GM19193 (cell line): ENCODE measurements around the gene ADD2.

Experiments
- POLR2A ChIP-seq: IDR thresholded peaks from 4 replicates; pipeline ENCODE4 v1.6.1; 2011; ENCODE audit not compliant: insufficient read depth, insufficient read length; ENCODE audit errors: extremely low read depth

Gene ADD2

DNA sequence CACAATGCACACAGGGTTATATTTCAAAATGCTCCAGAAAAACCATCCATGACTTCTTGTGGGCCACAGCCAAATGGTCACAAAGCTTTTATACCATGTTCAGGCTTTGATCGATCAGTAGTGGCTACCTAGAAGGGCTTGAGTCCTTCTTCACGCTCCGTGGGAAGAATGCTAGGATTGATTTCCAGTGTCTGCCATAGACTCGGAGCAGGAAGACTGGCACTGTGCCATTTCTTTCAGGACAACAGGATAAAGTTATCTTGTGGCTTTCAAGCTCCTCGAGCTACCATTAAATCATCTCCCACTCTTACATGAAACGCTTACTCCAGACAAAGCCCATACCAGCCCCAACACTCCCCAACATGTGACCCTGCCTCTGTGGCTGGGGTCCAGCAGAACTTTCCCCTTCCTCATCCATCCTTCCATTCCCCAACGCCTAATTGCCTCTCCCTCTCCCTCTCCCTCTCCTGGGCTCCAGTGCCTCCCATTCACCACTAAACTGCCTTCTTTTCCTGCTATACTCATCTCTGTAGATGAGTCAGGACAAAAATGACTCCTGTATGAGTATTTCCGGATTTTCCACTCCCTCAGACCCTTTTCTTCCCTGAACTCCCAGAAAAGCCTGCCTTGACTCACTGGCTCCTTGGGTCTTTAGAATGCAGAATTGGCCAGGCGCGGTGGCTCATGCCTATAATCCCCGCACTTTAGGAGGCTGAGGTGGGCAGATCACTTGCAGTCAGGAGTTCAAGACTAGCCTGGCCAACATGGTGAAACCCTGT is 40.9 kb downstream of the ADD2 start:
- TF ChIP-seq POLR2A = no peak

DNA sequence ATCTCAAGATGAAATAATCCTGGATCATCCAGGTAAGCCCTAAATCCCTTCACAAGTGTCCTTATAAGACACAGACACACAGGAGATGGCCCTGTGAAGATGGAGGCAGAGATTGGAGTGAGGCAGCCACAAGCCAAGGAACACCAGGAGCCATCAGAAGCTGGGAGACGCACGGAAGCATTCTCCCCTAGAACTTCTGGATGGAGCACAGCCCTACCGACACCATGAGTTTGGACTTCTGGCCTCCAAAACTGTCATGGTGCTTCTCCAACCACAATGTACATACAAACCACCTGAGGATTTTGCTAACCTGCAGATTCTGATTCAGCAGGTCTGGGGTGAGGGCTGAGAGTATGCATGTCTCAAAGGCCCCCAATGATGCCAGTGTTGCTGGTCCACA is 42.5 kb downstream of the ADD2 start:
- TF ChIP-seq POLR2A = no peak

DNA sequence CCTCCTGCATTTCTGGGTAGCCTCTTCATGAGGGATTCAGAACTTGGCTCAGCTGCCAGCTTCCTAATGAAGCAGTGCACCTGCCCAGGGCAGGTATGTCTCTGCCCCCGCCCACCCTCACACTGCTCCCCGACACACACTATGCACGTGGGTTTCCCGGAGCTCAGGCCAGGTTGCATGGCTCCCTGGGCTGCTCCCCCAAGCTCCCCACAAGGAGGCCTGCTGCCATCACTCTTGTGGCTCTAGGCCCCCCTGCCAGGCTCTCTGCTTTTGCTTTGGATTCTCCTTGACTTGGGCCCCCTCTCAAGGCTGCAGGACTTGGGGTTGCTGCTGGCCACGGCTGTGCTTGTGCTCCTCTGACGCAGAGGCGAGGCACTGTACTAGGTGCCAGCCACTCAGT is 43.6 kb downstream of the ADD2 start:
- no peak for TF ChIP-seq POLR2A

DNA sequence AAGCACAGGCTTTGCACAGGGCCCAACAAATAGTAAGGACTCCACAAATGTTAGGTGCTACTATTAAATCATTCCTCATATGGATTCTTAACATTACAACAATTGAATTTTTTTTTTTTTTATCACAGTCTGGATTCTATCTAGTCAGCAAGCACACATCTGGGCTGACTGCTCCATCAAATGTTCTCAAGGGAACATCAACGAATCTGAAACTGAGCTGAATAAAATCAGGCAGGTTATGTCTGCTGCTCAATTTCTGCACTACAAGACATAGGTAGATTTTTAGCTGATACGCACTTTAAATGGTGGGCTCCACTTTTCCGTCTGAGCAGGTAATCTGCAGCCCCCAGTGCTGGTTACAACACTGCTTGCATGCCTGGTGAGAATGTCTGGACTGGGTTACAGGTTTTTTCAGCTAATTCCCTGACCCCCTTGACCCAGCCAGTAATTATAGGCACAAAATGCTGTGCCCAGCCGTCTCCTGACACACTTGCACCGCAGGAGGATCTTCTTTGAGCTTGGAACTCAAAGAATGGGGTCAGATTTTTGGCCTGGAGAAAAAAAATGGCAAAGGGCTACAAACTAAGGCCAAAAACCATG is 44.6 kb downstream of the ADD2 start:
- TF ChIP-seq POLR2A = no peak

DNA sequence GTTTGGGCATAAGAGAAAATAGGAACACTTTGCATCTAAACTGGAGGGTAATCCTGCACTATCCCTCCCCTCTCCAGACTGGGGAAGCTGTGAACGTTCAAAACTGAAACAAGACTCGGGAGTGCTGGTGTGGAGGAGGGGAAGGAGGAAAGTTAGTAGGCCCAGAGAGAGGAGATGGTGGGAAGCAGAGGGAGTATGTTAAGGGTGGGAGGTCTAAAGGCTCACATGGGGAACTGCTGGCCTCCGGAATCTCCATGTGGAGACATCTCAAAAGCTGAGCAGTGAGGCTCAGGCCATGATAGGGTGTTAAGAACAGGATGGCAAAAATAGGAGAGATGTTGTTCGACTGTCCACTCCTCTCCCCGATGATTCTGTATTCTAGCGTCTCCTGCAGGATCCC is 47.9 kb downstream of the ADD2 start:
- TF ChIP-seq POLR2A = no peak

DNA sequence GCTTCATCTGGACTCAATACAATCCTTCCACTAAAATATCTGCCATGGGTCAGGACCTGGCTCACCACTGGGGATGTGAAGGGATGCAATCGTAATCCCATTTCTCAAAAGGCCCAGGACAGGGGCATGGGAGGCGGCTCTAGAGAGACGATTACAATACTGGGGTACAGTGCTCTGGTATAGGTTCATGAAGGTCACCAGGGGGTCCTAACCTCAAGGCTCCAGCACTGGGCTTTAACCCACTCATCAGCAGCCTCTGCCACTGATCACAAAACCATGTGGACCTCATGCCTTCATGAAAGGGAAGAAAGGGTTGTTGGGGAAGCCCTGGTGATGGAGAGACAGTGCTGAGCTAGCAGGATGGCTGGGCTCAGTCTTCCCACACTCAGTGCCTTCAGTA is 48.8 kb downstream of the ADD2 start:
- no peak for TF ChIP-seq POLR2A

DNA sequence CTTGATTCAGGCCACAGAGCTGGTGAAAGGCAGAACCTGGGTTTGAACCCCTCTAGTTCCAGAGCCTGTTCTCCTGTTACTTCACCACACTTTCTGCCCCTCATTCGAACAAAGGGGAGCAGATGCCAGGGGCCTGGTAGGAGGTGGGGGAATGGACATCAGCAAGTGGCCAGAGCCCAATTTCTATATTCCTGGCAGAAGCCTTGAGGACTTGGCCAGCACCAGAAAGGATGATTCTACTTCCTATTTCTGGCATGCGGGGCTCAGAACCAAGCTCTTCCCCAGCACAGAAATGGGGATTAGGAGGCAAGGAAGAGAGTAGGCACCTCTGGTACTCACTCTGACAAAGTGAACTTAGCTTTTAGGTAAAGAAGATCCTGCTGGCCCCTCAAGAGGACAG is 49.3 kb downstream of the ADD2 start:
- no peak for TF ChIP-seq POLR2A

DNA sequence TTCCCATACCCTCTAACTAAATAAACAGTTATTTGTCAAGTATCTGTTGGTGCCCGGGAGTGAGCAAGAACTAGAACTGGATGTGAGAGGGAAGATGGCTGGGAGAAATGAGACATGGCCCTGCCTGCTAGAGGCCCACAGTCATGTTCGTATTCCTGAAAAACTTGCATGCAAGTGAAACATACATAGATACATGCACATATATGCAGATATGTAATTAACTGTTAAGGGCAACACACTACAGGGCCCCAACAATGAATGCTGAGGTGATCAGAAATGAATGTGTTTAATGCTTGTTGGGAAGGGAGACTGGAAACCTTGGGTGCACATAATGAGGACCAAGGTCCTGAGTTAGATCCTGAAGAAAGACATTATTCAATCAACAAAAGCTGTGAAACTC is 49.8 kb downstream of the ADD2 start:
- no peak for TF ChIP-seq POLR2A

DNA sequence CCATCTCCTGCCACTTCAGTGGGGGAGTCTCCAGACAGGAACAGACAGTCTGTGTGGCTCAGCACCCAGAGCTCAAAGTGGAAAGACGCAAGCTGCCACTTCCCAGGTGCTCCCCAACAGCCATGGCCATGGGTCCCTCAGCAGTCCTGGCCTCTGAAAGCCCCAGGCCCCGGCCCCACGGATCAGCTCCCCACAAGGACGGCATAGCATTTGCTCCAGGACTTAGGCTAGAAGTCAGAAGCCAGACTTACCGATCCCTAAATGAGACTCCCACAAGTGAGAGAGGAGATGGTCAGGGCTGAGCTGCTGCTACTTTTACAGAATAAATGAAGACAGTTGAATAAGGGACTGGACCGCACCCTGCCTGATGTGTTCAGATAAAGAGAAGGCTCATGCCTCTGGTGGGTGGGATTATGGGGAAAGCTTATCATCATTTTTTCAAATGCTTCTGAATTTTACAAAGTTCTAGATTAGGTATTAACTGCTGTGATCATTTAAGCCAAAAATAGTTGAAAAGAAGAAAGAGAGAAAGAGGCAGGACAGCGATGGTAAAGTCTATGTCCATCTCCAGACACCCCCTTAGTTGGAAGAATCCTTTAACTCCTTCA is 50.5 kb downstream of the ADD2 start:
- TF ChIP-seq POLR2A = no peak

DNA sequence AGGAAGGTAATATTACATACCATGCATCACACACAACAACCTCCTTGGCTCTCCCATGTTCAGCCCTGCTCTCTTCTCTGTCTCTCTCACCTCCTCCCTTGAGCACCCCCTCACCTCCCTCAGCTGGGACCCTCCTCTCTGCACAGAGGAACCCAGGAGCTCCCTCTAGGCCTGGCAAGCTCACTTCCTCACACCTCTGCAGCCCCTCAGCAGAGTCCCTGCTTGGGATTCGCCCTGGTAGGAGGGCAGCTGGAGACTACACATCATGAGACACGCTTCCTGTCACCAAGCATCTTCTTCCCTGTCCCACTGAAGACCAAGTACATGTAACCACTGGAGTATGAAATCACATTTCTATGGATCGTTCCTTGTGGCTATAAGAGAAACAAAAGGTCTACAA is 51.0 kb downstream of the ADD2 start:
- TF ChIP-seq POLR2A = no peak

DNA sequence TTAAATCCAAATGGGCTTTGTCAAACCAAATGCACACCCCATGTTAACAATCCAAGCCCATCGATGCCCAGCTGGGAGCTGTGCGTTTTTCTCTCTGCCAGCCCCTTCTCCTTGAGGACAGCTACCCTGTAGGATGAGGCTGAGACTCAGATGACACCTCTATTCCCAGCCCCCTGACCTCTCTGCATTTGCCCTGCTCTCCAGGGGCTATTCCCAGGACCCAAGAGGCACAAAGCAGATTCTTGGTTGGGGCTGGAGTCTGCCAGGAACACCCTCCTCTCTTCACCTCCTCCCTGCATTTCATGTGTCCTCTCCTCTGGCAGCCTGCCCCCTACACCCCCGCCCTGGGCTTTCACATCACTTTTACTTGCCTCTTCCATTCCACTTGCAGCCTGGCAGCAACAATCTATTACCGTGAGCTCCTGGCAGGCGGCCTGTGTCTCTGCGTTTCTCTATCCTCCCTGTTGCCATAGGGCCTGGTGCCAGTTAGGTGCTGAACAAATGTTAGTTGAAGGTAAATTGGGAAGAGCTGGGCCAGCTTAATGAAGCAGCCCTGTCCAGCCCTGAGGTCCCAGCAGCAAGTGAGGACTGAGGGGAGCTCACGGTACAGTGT is 51.8 kb downstream of the ADD2 start:
- no peak for TF ChIP-seq POLR2A

DNA sequence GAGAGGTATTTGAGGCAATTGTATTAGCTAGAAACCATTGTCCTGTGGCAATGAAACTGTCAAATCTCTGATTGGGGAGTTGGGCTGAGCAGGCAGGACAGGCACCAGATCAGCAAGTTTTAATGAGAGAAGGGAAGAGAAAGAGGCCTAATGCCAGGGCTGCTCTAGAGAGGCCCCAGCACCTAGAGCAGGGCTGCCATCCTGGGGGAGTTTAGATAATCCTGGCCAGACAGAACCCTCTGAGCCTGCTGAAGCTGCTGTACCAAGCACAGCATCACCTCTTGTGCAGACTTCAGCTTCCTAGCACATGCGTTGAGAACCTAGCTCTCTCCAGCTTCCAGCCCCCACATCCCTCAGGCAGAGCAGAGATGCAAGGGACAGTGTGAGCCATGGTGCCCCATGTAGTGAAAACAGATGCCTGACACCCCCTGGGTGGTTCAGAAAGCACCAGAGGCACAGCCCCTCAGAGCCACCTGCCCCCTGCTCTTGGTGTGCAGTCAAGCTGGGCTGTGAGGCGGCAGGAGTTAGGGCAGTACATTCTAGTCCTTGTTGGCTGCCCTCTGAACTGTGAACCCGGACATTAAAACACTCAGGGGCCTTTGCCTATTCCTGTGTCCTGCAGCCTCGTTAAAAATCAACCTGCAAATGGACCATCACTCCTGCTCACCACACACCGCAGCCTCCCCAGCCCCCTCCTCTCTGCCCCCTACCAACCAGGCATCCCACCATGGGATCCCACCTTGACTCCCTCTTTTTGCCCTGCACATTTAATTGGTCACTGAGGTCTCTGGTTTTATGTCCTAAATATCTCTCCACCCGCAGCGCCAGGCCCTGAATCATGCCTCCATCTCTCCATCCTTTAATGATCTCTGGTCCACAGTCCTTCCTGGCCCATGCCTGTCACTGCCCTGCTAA is 52.7 kb downstream of the ADD2 start:
- TF ChIP-seq POLR2A = no peak

DNA sequence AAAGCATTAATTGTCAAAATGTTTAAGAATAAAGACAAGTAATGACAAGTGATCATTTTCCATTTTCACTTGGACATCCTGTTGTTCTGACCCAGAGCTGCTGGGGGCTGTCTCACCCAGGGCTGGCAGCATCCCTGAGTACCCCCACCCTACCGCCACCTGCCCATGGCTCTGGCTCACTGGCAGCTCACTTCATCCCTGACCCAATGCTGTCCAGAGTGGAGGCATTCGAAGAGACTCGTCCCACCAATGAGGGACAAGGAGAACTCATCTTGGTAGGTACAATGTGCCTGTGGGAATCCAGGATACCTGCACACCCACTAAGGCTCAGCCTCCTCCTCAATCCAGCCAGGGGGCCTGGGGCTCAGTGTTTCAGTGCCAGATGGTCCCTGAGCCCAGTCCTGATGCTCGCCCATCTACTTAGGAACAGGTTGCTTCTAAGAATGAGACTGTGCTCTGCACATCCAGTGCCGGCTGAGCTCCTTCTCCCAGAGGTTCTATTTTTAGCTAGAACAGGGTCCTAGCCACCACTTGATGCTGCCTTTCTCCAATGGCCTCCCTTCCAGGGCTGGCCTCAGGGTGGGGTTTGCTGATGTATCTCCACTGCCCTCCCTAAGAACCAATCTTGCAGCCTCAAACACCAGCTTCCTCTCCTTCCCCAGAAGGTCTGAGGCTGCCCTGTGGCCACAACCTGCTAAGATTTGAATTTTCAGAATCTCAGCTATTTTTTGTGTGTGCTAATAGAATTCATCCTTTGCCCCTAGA is 53.7 kb downstream of the ADD2 start:
- no peak for TF ChIP-seq POLR2A

DNA sequence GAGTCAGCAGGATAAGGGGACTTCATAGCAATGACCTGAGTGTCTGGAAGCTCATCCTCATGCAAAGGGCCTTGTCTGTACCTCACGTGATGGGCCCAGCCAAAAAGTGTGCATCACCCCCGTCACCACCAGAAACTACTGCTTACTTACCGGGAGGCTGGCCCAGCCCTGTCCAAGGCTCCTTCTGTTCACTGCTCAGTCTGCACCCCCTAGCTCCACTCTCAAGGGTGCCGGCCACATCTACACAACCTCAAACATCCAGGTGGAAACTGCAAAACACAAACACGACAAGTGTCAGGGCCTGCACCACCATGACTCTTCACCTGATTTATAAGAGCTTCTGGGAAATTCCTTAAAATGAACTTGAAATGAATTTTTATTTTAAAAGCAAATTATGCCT is 55.1 kb downstream of the ADD2 start:
- TF ChIP-seq POLR2A = no peak
